ENCODE measurements around the gene SH3BP4. TPM values are rescaled to one million over a fixed set of nuclear protein-coding genes. Genes with fewer than 3 reads are reported as not detected.
A peak's percentile ranks its signal among the peaks of the same experiment; 100 is the strongest.

The SH3BP4 gene
- total and polyA plus RNA-seq, 2 of the 13 experiments (the other 11 are each of a cell fraction or from before 2014, with no cell fraction given) = 34.6 to 99.1 TPM

DNA sequence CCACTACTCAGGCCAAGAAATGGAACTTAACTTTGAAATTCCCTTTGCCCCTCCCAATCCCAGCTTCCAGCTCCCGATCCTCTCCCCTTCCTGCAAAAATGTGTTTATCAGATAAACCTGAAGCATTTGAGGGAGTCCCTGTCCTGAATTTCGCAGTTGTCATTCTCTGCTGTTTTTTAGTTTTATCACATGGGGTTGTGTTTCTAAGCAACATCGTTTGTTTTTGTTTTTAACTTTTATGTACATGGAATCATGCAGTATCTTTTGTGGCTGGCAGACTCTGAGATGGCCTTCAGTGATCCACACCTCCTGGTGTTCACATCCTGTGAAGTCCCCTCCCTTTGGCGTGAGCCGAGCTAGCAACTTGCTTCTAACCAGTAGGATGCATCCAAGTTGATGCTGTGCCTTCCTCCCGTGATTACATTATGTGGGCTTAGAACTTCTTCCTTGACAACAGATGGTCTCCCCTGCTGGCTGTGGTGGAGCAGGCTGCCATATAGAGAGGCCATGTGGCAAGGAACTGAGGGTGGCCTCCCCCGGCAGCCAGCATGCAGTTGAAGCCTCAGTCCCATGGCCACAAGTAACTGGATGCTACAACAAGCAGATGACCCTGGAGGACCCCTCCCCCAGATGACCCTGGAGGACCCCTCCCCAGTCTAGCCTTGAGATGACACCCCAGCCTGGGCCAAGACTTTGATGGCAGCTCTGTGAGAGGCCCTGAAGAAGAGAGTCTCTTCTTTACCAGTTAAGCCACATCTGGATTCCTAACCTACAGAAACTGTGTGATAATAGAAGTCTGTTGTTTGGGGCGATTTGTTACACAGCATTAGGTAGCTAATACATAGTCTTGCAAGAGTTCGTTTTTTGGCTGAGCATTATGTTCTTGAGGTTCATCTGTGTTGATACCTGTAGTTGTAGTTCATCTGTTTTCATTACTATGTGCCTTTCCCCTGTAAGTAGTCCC is 27.7 kb downstream of the SH3BP4 start (continued):
- TF ChIP-seq ZNF703 (CRISPR knock-in tag; IDR thresholded peaks at IDR 0.05; ENCODE audit: borderline replicate concordance) = no peak
- TF ChIP-seq ZNF12 (CRISPR knock-in tag; IDR thresholded peaks at IDR 0.05) = peak; percentile 13; the same call in 1 of the 2 replicates
- TF ChIP-seq RBFOX2 (IDR thresholded peaks at IDR 0.05; ENCODE audit: low read depth, low read length) = 0 out of 2 replicates have a peak, but pooled peaks have one; percentile 4
- TF ChIP-seq SAFB2 (CRISPR knock-in tag; IDR thresholded peaks at IDR 0.05; ENCODE audit: borderline replicate concordance, low read depth) = 0 out of 2 replicates have a peak, but pooled peaks have one; percentile 17
- TF ChIP-seq ADNP (CRISPR knock-in tag; IDR thresholded peaks at IDR 0.05) = 0 out of 2 replicates have a peak, but pooled peaks have one; percentile 12
- 0 out of 2 replicates have a peak, but pooled peaks have one; percentile 3 for TF ChIP-seq MIER3 (CRISPR knock-in tag; IDR thresholded peaks at IDR 0.05; ENCODE audit: borderline replicate concordance)
- 0 out of 2 replicates have a peak, but pooled peaks have one; percentile 30 for TF ChIP-seq ZFP91 (CRISPR knock-in tag; IDR thresholded peaks at IDR 0.05; ENCODE audit: borderline replicate concordance)
- TF ChIP-seq ZBED4 (CRISPR knock-in tag; IDR thresholded peaks at IDR 0.05; ENCODE audit: borderline replicate concordance) = 0 out of 2 replicates have a peak, but pooled peaks have one; percentile 45
- TF ChIP-seq RBAK (CRISPR knock-in tag; IDR thresholded peaks at IDR 0.05) = peak; percentile 100
- TF ChIP-seq ZNF274 (CRISPR knock-in tag; IDR thresholded peaks at IDR 0.05) = 0 out of 2 replicates have a peak, but pooled peaks have one; percentile 46
- 0 out of 2 replicates have a peak, but pooled peaks have one; percentile 14 for TF ChIP-seq ZFX (CRISPR knock-in tag; IDR thresholded peaks at IDR 0.05; ENCODE audit: low read depth)
- TF ChIP-seq ZBTB7B (CRISPR knock-in tag; IDR thresholded peaks at IDR 0.05) = peak; percentile 14; the same call in 1 of the 2 replicates
- 0 out of 2 replicates have a peak, but pooled peaks have one; percentile 55 for TF ChIP-seq ZSCAN29 (CRISPR knock-in tag; conservative IDR thresholded peaks at IDR 0.05)
- TF ChIP-seq, protein P1, sequence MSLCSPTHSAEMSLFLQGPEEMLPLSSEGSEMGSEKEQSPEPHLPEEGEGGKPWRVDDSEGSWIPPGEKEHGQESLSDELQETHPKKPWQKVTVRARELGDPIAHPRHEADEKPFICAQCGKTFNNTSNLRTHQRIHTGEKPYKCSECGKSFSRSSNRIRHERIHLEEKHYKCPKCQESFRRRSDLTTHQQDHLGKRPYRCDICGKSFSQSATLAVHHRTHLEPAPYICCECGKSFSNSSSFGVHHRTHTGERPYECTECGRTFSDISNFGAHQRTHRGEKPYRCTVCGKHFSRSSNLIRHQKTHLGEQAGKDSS (CRISPR knock-in tag; IDR thresholded peaks at IDR 0.05; ENCODE audit: borderline replicate concordance, low read depth) = 0 out of 2 replicates have a peak, but pooled peaks have one; percentile 30
- TF ChIP-seq, protein P2, sequence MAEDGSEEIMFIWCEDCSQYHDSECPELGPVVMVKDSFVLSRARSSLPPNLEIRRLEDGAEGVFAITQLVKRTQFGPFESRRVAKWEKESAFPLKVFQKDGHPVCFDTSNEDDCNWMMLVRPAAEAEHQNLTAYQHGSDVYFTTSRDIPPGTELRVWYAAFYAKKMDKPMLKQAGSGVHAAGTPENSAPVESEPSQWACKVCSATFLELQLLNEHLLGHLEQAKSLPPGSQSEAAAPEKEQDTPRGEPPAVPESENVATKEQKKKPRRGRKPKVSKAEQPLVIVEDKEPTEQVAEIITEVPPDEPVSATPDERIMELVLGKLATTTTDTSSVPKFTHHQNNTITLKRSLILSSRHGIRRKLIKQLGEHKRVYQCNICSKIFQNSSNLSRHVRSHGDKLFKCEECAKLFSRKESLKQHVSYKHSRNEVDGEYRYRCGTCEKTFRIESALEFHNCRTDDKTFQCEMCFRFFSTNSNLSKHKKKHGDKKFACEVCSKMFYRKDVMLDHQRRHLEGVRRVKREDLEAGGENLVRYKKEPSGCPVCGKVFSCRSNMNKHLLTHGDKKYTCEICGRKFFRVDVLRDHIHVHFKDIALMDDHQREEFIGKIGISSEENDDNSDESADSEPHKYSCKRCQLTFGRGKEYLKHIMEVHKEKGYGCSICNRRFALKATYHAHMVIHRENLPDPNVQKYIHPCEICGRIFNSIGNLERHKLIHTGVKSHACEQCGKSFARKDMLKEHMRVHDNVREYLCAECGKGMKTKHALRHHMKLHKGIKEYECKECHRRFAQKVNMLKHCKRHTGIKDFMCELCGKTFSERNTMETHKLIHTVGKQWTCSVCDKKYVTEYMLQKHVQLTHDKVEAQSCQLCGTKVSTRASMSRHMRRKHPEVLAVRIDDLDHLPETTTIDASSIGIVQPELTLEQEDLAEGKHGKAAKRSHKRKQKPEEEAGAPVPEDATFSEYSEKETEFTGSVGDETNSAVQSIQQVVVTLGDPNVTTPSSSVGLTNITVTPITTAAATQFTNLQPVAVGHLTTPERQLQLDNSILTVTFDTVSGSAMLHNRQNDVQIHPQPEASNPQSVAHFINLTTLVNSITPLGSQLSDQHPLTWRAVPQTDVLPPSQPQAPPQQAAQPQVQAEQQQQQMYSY (CRISPR knock-in tag; IDR thresholded peaks at IDR 0.05) = peak; percentile 74
- TF ChIP-seq FOXP1 (IDR thresholded peaks at IDR 0.05) = no peak
- peak; percentile 26; the same call in 1 of the 2 replicates for TF ChIP-seq FOXP1 (CRISPR knock-in tag; IDR thresholded peaks at IDR 0.05)

All from HepG2 (cell line).